HG03039 (cell line): ENCODE data around the gene QRSL1.
"Not testable (repeated sequence)": the region's sequence is repeated elsewhere in the genome, so short reads cannot be mapped to it uniquely, and the experiment has no call there.

ENCODE experiments used
- ATAC-seq: cut with Tn5 transposase; IDR thresholded peaks from one replicate; pipeline ENCODE4 v1.9.1; 2021; ENCODE audit warnings: mild to moderate bottlenecking, moderate library complexity; ENCODE audit not compliant: unreplicated experiment

QRSL1 gene

DNA sequence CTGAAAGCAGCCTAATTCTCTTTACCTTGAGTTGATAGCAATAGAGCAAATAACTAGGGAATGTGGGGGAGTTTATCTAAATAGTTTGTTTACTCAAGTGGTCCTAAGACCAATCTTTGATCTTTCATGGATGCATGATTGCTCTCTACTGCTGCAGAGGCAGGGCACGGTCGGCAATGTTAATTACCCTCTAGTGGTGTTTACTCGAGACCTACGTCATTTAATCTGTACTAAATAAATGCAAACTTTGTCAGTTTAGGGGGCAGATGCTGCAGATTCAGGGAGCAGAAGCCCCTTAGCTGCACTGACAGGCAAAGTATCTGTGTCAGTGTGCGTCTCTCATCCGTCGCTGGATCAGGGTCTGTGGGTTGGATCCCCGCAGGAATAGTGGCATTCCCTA is 7.0 kb upstream of the QRSL1 start:
- no peak for ATAC-seq

DNA sequence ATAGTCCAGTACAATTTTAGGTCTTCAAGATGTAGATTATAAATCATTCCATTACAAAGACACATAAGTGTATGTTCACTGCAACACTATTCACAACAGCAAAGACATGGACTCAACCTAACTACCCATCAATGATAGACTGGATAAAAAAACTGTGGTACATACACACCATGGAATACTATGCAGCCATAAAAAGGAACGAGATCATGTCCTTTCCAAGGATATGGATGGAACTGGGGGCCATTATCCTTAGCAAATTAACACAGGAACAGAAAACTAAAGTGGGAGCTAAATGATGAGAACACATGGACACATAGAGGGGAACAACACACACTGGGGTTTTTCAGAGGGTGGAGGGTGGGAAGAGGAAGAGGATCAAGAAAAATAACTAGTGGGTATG is 6.3 kb upstream of the QRSL1 start:
- no peak for ATAC-seq

DNA sequence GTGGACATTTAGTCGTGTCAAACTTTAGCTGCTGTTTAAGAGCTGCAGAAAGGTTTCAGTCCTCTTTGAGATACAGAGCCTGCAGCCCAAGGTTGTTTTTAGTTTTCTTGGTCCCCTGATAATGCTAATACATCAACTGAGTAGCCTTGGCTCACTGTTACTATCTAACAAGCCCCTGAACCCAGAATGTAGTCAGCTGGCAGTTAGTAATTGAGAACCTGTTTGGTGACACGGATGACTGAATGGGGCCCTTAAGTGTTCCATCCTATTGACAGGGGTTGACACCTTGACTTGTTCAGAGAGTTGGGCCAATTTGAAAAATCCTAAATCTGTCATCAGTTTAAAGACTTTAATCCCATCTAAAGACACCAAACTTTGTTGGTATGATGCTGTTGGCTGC is 2.9 kb upstream of the QRSL1 start:
- ATAC-seq = no peak

DNA sequence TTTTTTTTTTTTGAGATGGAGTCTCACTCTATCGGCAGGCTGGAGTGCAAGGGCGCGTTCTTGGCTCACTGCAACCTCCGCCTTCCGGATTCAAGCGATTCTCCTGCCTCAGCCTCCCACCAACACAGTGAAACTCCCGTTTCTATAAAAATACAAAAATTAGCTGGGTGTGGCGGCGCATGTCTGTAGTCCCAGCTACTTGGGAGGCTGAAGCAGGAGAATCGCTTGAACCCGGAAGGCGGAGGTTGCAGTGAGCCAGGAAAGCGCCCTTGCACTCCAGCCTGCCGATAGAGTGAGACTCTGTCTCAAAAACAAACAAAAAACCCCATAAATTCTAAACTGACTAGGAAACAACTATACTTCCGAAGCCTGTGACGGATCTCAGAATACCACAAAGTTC is 1.6 kb upstream of the QRSL1 start:
- ATAC-seq = not testable (repeated sequence)

GRCh38 chr6:106628658-106629102 is 698 bp upstream of the QRSL1 start:
- no peak for ATAC-seq

DNA sequence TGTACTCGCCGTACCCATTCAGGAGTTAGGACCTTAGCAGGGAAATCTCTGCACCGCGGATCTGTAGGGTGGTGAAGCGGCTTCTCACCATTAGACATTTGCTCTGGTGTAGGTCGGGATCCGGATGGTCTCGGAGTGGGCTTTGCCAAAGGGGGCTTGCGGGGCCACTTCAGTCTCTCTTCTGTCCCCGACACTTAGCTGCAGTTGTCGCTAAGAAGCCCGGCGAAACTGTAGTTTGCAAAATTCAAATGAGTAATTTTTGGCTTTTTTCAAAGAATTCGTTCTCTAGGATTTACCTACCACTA is 433 bp downstream of the QRSL1 start:
- no peak for ATAC-seq

DNA sequence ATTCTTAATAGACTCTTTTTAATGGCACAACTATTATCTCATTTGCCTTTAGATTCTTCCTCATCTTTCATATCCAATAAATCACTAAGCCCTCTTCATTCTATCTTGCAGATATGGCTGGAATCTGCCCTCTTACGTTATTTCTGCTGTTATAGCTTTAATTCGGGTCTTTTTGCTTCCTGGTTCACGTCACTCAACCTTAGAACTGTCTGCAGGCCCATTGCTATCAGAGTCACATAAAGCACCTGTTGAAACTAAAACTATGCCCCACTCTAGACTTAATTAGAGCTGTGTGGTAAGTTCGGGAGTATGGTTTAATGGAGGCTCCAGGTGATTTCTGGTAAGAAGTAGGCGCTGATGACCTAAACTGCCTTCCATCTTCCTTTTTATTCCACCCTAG is 988 bp downstream of the QRSL1 start:
- ATAC-seq = no peak

GRCh38 chr6:106631346-106631745 is 2.0 kb downstream of the QRSL1 start:
- ATAC-seq = no peak

GRCh38 chr6:106634565-106634964 is 5.2 kb downstream of the QRSL1 start:
- ATAC-seq = no peak

DNA sequence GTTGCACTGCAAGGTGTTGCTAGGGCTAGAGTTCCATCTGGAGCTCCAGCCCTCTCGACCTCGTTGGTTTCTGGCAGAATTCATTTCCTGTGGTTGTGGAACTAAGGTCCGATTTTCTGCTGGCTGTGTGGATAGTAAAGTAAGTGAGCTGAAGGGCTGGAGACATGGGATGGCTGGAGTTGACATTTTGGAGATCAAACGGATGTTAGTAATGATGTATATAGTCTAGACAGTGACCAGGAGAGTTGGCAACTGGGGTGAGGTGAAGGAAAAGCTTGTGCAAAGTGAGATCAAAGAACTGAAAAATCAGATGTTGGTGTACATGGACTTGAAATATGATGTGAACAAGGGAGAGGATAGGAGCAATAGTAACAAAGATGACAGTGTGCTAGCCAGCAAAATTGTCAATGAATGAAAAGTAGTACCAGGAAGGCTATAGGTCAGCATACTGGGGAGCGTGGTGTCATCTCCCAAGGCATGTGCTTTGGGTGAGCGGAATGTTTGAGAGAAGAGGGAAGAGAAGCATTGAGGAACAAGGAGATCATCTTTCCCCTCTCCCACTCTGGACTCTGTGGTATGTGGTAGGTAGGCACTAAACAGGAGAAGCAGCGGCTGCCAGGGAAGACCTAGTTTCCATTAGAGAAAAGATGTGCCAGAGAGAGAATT is 7.8 kb downstream of the QRSL1 start:
- ATAC-seq = no peak

GRCh38 chr6:106637717-106638341 is 8.5 kb downstream of the QRSL1 start:
- ATAC-seq = no peak

DNA sequence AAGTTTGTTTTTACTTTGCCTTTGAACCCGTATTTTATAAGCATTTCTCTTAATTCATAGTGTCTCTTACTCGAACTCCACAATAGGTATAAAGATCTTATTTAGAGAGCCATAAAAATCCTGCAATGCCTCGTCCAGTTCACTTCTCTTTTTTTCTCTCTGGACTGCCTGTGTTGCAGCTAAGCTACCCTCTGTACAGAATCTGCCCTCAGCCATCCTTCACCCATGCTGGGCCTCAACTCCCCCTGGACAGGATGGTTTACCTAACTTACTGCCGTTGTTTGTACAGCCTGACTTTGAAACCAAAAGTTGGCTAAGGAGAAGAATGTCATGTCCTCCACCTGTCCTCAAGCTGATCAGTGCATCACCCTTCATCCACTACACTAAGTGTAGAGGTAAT is 10.4 kb downstream of the QRSL1 start:
- ATAC-seq = no peak

GRCh38 chr6:106642476-106642875 is 13.1 kb downstream of the QRSL1 start:
- no peak for ATAC-seq

GRCh38 chr6:106643061-106643460 is 13.7 kb downstream of the QRSL1 start:
- no peak for ATAC-seq

GRCh38 chr6:106648651-106649308 is 19.4 kb downstream of the QRSL1 start:
- ATAC-seq = peak; percentile 83

GRCh38 chr6:106658469-106658868 is 29.1 kb downstream of the QRSL1 start:
- no peak for ATAC-seq

- ATAC-seq = no peak
Observed at GRCh38 chr6:106659859-106660258, 30.5 kb downstream of the QRSL1 start.

DNA sequence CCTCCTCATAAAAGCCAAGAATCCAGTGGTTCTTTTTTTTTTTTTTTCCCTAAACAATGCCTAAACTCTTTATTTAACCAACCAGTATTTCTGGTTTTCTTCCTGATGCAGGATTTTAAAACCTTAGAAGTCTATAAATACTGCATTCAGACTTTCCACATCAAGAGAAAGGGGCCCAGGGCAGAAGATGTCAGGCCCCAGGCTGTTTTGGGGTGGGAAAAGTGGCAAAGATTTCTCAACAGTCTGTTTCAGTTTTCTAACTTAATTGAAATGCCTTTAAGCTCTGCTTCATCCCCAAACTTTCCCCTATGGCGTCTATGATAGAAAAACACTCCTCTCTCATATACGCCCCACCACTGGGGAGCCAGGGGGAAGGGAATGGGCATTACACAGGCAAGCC is 33.1 kb downstream of the QRSL1 start:
- ATAC-seq = no peak

DNA sequence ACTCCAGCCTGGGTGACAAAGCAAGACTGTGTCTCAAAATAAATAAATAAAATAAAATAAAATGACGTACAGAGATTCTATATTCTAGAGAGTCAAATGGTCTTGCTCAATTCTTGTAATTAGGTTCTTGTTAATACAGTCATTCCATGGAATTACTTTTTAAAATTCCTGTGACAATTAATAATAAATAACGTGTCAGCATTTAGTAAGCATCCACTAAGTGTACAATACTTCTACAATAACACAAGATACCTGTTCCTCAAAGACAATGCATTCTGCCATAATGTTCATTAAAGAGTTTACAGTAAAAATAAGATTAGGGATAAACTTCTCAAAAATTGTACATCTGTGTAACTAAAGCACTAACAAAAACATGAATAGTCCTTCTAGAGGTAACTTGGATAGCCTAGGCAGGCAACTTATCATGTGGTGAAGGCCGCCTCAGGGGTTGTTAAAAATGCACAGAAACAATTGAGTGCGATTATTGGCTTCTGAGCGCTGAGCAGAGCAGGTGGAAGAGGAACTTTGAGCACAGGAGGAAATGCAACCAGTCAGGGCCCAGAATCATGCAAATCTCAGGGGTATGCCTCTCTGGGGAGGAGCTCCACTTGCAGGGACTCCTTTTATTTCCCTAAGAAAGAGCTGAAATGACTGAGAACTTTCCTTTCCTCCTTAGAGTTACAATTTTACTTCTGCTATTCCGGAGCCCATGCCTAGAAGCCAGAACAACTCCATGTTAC is 37.1 kb downstream of the QRSL1 start:
- ATAC-seq = peak; percentile 96

GRCh38 chr6:106667022-106667402 is 37.6 kb downstream of the QRSL1 start:
- no peak for ATAC-seq

- no peak for ATAC-seq
Observed at GRCh38 chr6:106670236-106670635, 40.9 kb downstream of the QRSL1 start.

- no peak for ATAC-seq
Observed at GRCh38 chr6:106671651-106672050, 42.3 kb downstream of the QRSL1 start.
